NB4 (cell line): ENCODE measurements around the gene CYP8B1.

Experiments
- CTCF ChIP-seq: IDR thresholded peaks from one replicate; pipeline ENCODE4 v1.5.1; 2012; ENCODE audit warnings: low read depth, low read length
- MAX ChIP-seq: IDR thresholded peaks from 2 replicates; pipeline ENCODE4 v1.6.1; 2011; ENCODE audit warnings: low read depth, low read length
- MYC ChIP-seq: IDR thresholded peaks from 2 replicates; pipeline ENCODE4 v1.6.1; 2011; ENCODE audit warnings: low read depth, low read length
- POLR2A ChIP-seq: IDR thresholded peaks from 2 replicates; pipeline ENCODE4 v1.6.1; 2011; ENCODE audit warnings: mild to moderate bottlenecking; ENCODE audit not compliant: insufficient read length; ENCODE audit errors: extremely low read depth

- TF ChIP-seq MAX (no peak), CTCF (no peak), POLR2A (no peak), MYC (no peak)
Measured at GRCh38 chr3:42876401-42876800, 722 bp upstream of the CYP8B1 start.
